Mucosa of stomach (tissue), 1 donor: ENCODE results near the gene AOAH.

Experiments used
- H3K27me3 ChIP-seq: one replicate; pipeline ENCODE4 v1.7.0; 2013; ENCODE audit warnings: mild to moderate bottlenecking, low read length; ENCODE audit not compliant: control insufficient read depth, insufficient read depth
- H3K36me3 ChIP-seq: one replicate; pipeline ENCODE4 v1.7.0; 2013; ENCODE audit warnings: low read length; ENCODE audit not compliant: control insufficient read depth, insufficient read depth
- H3K4me1 ChIP-seq: one replicate; pipeline ENCODE4 v1.7.0; 2013; ENCODE audit warnings: mild to moderate bottlenecking, low read length; ENCODE audit not compliant: control insufficient read depth, insufficient read depth
- H3K4me3 ChIP-seq: one replicate; pipeline ENCODE4 v1.7.0; 2013; ENCODE audit warnings: low read length
- H3K9ac ChIP-seq: one replicate; pipeline ENCODE4 v1.7.0; 2013; ENCODE audit warnings: mild to moderate bottlenecking, low read length, moderate library complexity
- H3K9me3 ChIP-seq: one replicate; pipeline ENCODE4 v1.7.0; 2013; ENCODE audit warnings: mild to moderate bottlenecking, low read length, moderate library complexity; ENCODE audit not compliant: control insufficient read depth
- donor health status: Pancreatic carcinoma.

Gene AOAH

GRCh38 chr7:36614959-36615358, 109.3 kb downstream of the AOAH start:
- H3K9me3 ChIP-seq = no peaks in the 10 kb centered on the region
- H3K27me3 ChIP-seq = no peaks in the 10 kb centered on the region
- H3K36me3 ChIP-seq = no peaks in the 10 kb centered on the region
- no peak overlapping the region for H3K4me3 ChIP-seq
- no peak overlapping the region for H3K9ac ChIP-seq
- H3K4me1 ChIP-seq = no peaks in the 10 kb centered on the region

GRCh38 chr7:36613031-36613614, 111.2 kb downstream of the AOAH start:
- H3K4me3 ChIP-seq = no peak overlapping the region
- H3K27me3 ChIP-seq = no peaks in the 10 kb centered on the region
- no peaks in the 10 kb centered on the region for H3K9me3 ChIP-seq
- no peaks in the 10 kb centered on the region for H3K4me1 ChIP-seq
- H3K9ac ChIP-seq = no peak overlapping the region
- H3K36me3 ChIP-seq = no peaks in the 10 kb centered on the region

GRCh38 chr7:36611703-36612102, 112.6 kb downstream of the AOAH start:
- H3K4me1 ChIP-seq = no peaks in the 10 kb centered on the region
- no peak overlapping the region for H3K9ac ChIP-seq
- H3K27me3 ChIP-seq = no peaks in the 10 kb centered on the region
- H3K4me3 ChIP-seq = no peak overlapping the region
- no peaks in the 10 kb centered on the region for H3K36me3 ChIP-seq
- no peaks in the 10 kb centered on the region for H3K9me3 ChIP-seq

GRCh38 chr7:36607721-36608095, 116.6 kb downstream of the AOAH start:
- Histone ChIP-seq H3K9ac (no peak overlapping the region), H3K27me3 (no peaks in the 10 kb centered on the region), H3K4me3 (no peak overlapping the region), H3K36me3 (no peaks in the 10 kb centered on the region), H3K4me1 (no peaks in the 10 kb centered on the region), H3K9me3 (no peaks in the 10 kb centered on the region)

- Histone ChIP-seq H3K4me1 (no peaks in the 10 kb centered on the region), H3K9ac (no peak overlapping the region), H3K9me3 (no peaks in the 10 kb centered on the region), H3K36me3 (no peaks in the 10 kb centered on the region), H3K4me3 (no peak overlapping the region), H3K27me3 (no peaks in the 10 kb centered on the region)
Observed at GRCh38 chr7:36606976-36607720, 117.1 kb downstream of the AOAH start.

- no peaks in the 10 kb centered on the region for H3K9me3 ChIP-seq
- H3K4me1 ChIP-seq = no peaks in the 10 kb centered on the region
- no peak overlapping the region for H3K4me3 ChIP-seq
Observed at GRCh38 chr7:36606153-36606975, 117.9 kb downstream of the AOAH start.

GRCh38 chr7:36605261-36606051, 118.8 kb downstream of the AOAH start:
- Histone ChIP-seq H3K9ac (no peak overlapping the region), H3K27me3 (no peaks in the 10 kb centered on the region), H3K4me1 (no peaks in the 10 kb centered on the region), H3K4me3 (no peak overlapping the region), H3K9me3 (no peaks in the 10 kb centered on the region), H3K36me3 (no peaks in the 10 kb centered on the region)

More at GRCh38 chr7:36606153-36606975, 117.9 kb downstream of the AOAH start:
- no peak overlapping the region for H3K9ac ChIP-seq
- H3K27me3 ChIP-seq = no peaks in the 10 kb centered on the region
- no peaks in the 10 kb centered on the region for H3K36me3 ChIP-seq

GRCh38 chr7:36604806-36605205, 119.5 kb downstream of the AOAH start:
- Histone ChIP-seq H3K9ac (no peak overlapping the region), H3K36me3 (no peaks in the 10 kb centered on the region), H3K9me3 (no peaks in the 10 kb centered on the region), H3K4me3 (no peak overlapping the region), H3K27me3 (no peaks in the 10 kb centered on the region), H3K4me1 (no peaks in the 10 kb centered on the region)

GRCh38 chr7:36602934-36603887, 121.1 kb downstream of the AOAH start:
- Histone ChIP-seq H3K4me1 (no peaks in the 10 kb centered on the region), H3K9ac (no peak overlapping the region), H3K36me3 (no peaks in the 10 kb centered on the region), H3K27me3 (no peaks in the 10 kb centered on the region), H3K9me3 (no peaks in the 10 kb centered on the region), H3K4me3 (no peak overlapping the region)

- Histone ChIP-seq H3K4me1 (no peaks in the 10 kb centered on the region), H3K27me3 (no peaks in the 10 kb centered on the region), H3K36me3 (no peaks in the 10 kb centered on the region), H3K9ac (no peak overlapping the region), H3K4me3 (no peak overlapping the region), H3K9me3 (no peaks in the 10 kb centered on the region)
Observed at GRCh38 chr7:36602511-36602910, 121.8 kb downstream of the AOAH start.

GRCh38 chr7:36601601-36602000, 122.7 kb downstream of the AOAH start:
- Histone ChIP-seq H3K4me1 (no peaks in the 10 kb centered on the region), H3K27me3 (no peaks in the 10 kb centered on the region), H3K9ac (no peak overlapping the region), H3K4me3 (no peak overlapping the region), H3K36me3 (no peaks in the 10 kb centered on the region), H3K9me3 (no peaks in the 10 kb centered on the region)
